Cardiac muscle cell (in vitro differentiated cells and primary cell): ENCODE measurements around the gene RRAS2. TPM values are rescaled to one million over a fixed set of nuclear protein-coding genes. Genes with fewer than 3 reads are reported as not detected.

Source experiments
- DNase-seq, 2 donors: peaks; one replicate each; pipeline versions ENCODE4 v3.0.0 to v3.0.0-alpha.2; 2010 to 2017; ENCODE audit warnings: low read depth in 1 of 2, low spot score in 1 of 2
- H3K27ac ChIP-seq: fragments of 200-600 bp; sonication (generic); 2 replicates; pipeline ENCODE4 v1.5.1; 2016
- H3K27me3 ChIP-seq: fragments of 200-600 bp; sonication (generic); 2 replicates; pipeline ENCODE4 v1.6.0; 2016; ENCODE audit warnings: control low read depth
- H3K36me3 ChIP-seq: fragments of 200-600 bp; sonication (generic); 2 replicates; pipeline ENCODE4 v1.5.1; 2016; ENCODE audit warnings: control low read depth
- H3K4me1 ChIP-seq: fragments of 200-600 bp; sonication (generic); 2 replicates; pipeline ENCODE4 v1.8.1; 2017; ENCODE audit warnings: low read depth, mild to moderate bottlenecking, mixed run types
- H3K4me3 ChIP-seq: fragments of 200-600 bp; sonication (generic); 2 replicates; pipeline ENCODE4 v1.5.1; 2016; ENCODE audit warnings: mild to moderate bottlenecking
- H3K9me3 ChIP-seq: fragments of 200-600 bp; sonication (generic); 2 replicates; pipeline ENCODE4 v1.5.1; 2017; ENCODE audit warnings: low read depth, mild to moderate bottlenecking, control low read depth
- CTCF ChIP-seq: IDR thresholded peaks from 2 replicates; pipeline ENCODE4 v1.5.1; 2012; ENCODE audit warnings: low read depth, mild to moderate bottlenecking, low read length
- polyA plus RNA-seq: library from polyadenylated mRNA; unstranded; fragments of >200 nt; fragmentation: Nextera tagmentation; extraction: Ambion mirVana; gene quantifications from 2 replicates; pipeline ENCODE4 v1.2.1, GENCODE V29; 2016
- total RNA-seq: library from RNA; depleted of rRNA; stranded (reverse); fragments of >200 nt; gene quantifications from 2 replicates; pipeline ENCODE4 v1.2.3, GENCODE V29; 2016

Gene RRAS2
- total and polyA plus RNA-seq, 2 experiments from 2014 or later, result 72.3 to 74.4 TPM

GRCh38 chr11:14329702-14330101 lies 29.3 kb downstream of the RRAS2 start:
- Histone ChIP-seq H3K27ac (no peak overlapping the region), H3K4me1 (peaks cover 17% of the 10 kb centered on the region), H3K4me3 (no peak overlapping the region), H3K36me3 (no peaks in the 10 kb centered on the region), H3K27me3 (no peaks in the 10 kb centered on the region), H3K9me3 (no peaks in the 10 kb centered on the region)
- TF ChIP-seq CTCF, result no peak
- no peak for DNase-seq

GRCh38 chr11:14327116-14327515 lies 31.9 kb downstream of the RRAS2 start:
- Histone ChIP-seq H3K9me3 (no peaks in the 10 kb centered on the region), H3K36me3 (no peaks in the 10 kb centered on the region), H3K4me3 (no peak overlapping the region), H3K4me1 (peaks cover 17% of the 10 kb centered on the region), H3K27me3 (no peaks in the 10 kb centered on the region), H3K27ac (no peak overlapping the region)
- no peak for DNase-seq
- TF ChIP-seq CTCF, result no peak

GRCh38 chr11:14323118-14323676 lies 35.8 kb downstream of the RRAS2 start:
- H3K27ac ChIP-seq, result no peak overlapping the region
- TF ChIP-seq CTCF, result no peak
- peaks cover 17% of the 10 kb centered on the region for H3K4me1 ChIP-seq
- H3K36me3 ChIP-seq, result no peaks in the 10 kb centered on the region
- no peaks in the 10 kb centered on the region for H3K27me3 ChIP-seq
- no peak overlapping the region for H3K4me3 ChIP-seq
- no peak for DNase-seq
- no peaks in the 10 kb centered on the region for H3K9me3 ChIP-seq

- H3K4me3 ChIP-seq, result no peak overlapping the region
- no peak overlapping the region for H3K27ac ChIP-seq
- peaks cover 13% of the 10 kb centered on the region for H3K4me1 ChIP-seq
- H3K36me3 ChIP-seq, result no peaks in the 10 kb centered on the region
- DNase-seq, result no peak
- no peaks in the 10 kb centered on the region for H3K9me3 ChIP-seq
- H3K27me3 ChIP-seq, result no peaks in the 10 kb centered on the region
- no peak for TF ChIP-seq CTCF
Observed at GRCh38 chr11:14322510-14322909, 36.5 kb downstream of the RRAS2 start.

GRCh38 chr11:14320020-14320419 lies 39.0 kb downstream of the RRAS2 start:
- DNase-seq, result no peak
- H3K4me3 ChIP-seq, result no peak overlapping the region
- no peaks in the 10 kb centered on the region for H3K27me3 ChIP-seq
- H3K36me3 ChIP-seq, result no peaks in the 10 kb centered on the region
- H3K9me3 ChIP-seq, result no peaks in the 10 kb centered on the region
- no peak for TF ChIP-seq CTCF
- H3K4me1 ChIP-seq, result no peaks in the 10 kb centered on the region
- no peak overlapping the region for H3K27ac ChIP-seq
